ENCODE results near the gene CATSPER4. TPM values are rescaled to one million over a fixed set of nuclear protein-coding genes. Genes with fewer than 3 reads are reported as not detected.
A peak's percentile ranks its signal among the peaks of the same experiment; 100 is the strongest.

Gene CATSPER4
- total and polyA plus RNA-seq, 2 of the 8 experiments (the other 6 are each of a cell fraction or from before 2014, with no cell fraction given), result 0.65 to 0.83 TPM

GRCh38 chr1:26190373-26190987 is at the start of gene CATSPER4 (continued):
- peak; percentile 24; the same call in 1 of the 2 replicates for TF ChIP-seq BACH1 (IDR thresholded peaks at IDR 0.05; ENCODE audit: low read length)
- TF ChIP-seq CBX5 (IDR thresholded peaks at IDR 0.05; ENCODE audit: low read depth, low read length), result no peak
- TF ChIP-seq TEAD4 (IDR thresholded peaks at IDR 0.05; ENCODE audit: low read depth, low read length), result peak; percentile 80
- no peak for TF ChIP-seq RXRA (IDR thresholded peaks at IDR 0.05; ENCODE audit: insufficient read depth, low read depth, low read length)
- TF ChIP-seq USF2 (IDR thresholded peaks at IDR 0.05; ENCODE audit: low read length), result no peak
- no peak for TF ChIP-seq SAP30 (IDR thresholded peaks at IDR 0.05; ENCODE audit: insufficient read depth, insufficient replicate concordance, low read length)
- no peak for TF ChIP-seq CHD2 (IDR thresholded peaks at IDR 0.05; ENCODE audit: low read length)
- TF ChIP-seq CREB1 (IDR thresholded peaks at IDR 0.05), result no peak
- TF ChIP-seq YY1 (IDR thresholded peaks at IDR 0.05; ENCODE audit: low read depth, low read length), result no peak
- peak; percentile 46 to 73 (median 64) for TF ChIP-seq CTCF (IDR thresholded peaks at IDR 0.05; ENCODE audit: control extremely low read depth in 1 of 3, insufficient read depth in 1 of 3, low read depth in 1 of 3, low read length in 3 of 3)
- TF ChIP-seq CTBP2 (IDR thresholded peaks at IDR 0.05; ENCODE audit: borderline replicate concordance, insufficient read depth, insufficient read length, low read length), result no peak
- TF ChIP-seq HDAC2 (IDR thresholded peaks at IDR 0.05; ENCODE audit: borderline replicate concordance in 1 of 2, low read depth in 2 of 2, low read length in 2 of 2), result peak; percentile 34 to 56; a peak in 1 of 4 replicates
- TF ChIP-seq EGR1 (IDR thresholded peaks at IDR 0.05; ENCODE audit: borderline replicate concordance, low read depth, low read length), result no peak
- no peak for TF ChIP-seq ATF2 (IDR thresholded peaks at IDR 0.05; ENCODE audit: low read length)
- TF ChIP-seq SUZ12 (IDR thresholded peaks at IDR 0.05; ENCODE audit: low read length), result no peak
- no peak for TF ChIP-seq MAFK (IDR thresholded peaks at IDR 0.05; ENCODE audit: low read depth, low read length)
- TF ChIP-seq JUND (IDR thresholded peaks at IDR 0.05; ENCODE audit: low read length), result no peak
- no peak for TF ChIP-seq ZNF274 (IDR thresholded peaks at IDR 0.05; ENCODE audit: borderline replicate concordance, extremely low read depth, low read length)
- TF ChIP-seq SP4 (IDR thresholded peaks at IDR 0.05; ENCODE audit: low read length), result no peak

All from H1 (cell line).